GM21360 (cell line): ENCODE results near the gene NFATC1.

Experiments used
- ATAC-seq: cut with Tn5 transposase; IDR thresholded peaks from one replicate; pipeline ENCODE4 v1.9.1; 2021; ENCODE audit warnings: mild to moderate bottlenecking, moderate library complexity; ENCODE audit not compliant: unreplicated experiment

The NFATC1 gene

DNA sequence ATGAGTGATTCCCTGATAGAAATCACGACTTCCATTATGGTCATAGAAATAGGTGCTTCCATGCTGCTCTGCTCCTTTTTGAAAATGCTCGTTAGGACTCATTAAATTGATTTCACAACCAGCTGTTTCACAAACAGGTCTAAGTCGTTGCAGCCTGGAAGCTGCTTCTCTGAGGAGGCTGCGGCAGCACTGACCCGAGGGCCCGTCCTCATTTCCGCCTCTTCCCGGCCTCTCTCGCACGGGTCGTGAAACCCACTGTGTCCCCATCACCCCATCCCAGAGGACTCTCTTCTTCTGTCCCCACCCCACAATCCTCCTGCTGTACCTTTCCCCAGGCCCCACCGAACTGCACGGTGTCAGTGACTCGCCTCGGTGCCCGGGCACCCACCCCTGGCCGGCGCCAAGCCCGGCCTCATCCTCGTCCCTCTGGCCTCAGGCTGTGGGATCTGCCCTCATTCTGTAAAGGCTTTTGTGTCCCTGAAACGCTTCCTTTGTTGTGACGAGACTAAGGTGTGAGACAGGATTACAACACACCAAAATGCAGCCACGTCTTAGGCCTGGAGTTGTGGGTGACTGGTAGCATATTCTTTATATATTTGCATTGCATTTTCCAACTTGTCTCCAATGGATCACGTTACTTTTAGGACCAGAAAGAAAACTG is 171.2 kb downstream of the NFATC1 start:
- ATAC-seq: no peak

DNA sequence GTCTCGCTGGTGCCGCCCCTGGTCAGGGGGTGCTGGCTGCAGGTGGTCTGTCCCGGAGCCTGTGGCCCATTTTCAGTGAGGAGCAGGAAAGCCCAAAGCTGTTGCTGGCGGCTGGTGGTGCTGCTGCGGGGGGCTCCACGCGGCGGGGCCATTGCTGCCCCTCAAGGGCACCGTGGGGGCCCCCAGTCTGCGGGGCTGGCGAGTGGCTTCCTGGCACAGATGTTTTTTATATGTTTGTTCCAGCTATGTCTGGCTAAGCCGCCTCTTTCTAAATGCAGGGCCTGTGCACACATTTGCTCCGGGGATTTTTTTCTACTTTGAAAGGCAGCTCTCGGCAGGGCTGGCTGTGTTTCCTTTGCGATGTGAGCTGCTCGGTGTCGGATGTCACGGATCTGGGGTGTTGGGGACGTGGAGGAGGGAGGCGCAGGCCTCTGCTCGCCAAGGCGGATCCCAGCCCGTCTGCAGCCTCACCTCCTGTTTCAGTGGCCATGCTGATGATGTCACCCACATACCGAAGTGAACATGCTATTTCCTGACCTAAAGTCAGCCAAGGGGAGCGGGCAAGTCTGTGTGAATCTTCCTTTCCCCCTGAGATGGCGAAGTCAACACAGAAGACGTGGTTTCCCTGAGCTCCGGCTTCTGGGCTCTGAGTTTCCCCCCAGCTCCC is 171.9 kb downstream of the NFATC1 start:
- no peak for ATAC-seq

DNA sequence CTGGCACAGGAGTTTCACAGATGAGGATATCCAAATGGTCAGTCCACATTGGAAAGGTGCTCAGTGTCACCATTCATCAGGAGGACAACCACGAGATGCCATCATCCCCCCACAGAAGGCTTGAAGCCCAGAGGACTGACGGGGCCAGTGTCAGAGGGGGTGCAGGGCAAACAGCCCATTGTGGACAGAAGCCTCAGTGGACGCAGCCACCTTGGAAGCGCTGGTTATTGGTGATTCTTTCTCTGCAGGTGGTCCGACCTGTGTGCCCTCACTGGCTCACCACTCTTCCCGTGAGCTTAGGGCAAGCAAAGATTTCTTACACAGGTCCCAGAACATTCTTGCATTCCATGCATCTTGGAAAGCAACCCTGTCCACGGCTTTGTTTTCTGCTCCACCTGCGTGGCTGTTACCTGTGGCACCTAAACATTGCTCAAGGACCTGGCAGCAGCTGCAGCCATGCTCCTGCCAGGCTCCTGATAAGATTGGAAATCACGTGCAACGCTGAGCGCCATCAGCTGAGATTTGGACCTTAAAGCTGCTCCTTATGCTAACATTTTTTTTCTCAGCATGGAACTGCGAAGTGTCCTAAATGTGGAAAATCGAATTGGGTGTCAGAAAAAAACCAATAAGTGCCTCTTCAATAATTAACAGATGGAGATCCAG is 172.9 kb downstream of the NFATC1 start:
- ATAC-seq: no peak

DNA sequence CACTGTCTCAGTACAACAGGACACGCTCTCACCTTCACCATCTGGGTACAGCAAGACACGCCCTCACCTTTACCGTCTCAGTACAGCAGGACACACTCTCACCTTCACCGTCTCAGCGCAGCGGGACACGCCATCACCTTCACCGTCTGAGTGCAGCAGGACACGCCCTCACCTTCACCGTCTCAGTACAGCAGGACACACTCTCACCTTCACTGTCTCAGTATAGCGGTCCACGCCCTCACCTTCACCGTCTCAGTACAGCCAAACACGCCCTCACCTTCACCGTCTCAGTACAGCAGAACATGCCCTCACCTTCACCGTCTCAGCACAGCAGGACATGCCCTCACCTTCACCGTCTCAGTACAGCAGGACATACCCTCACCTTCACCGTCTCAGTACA is 174.0 kb downstream of the NFATC1 start:
- ATAC-seq: no peak

DNA sequence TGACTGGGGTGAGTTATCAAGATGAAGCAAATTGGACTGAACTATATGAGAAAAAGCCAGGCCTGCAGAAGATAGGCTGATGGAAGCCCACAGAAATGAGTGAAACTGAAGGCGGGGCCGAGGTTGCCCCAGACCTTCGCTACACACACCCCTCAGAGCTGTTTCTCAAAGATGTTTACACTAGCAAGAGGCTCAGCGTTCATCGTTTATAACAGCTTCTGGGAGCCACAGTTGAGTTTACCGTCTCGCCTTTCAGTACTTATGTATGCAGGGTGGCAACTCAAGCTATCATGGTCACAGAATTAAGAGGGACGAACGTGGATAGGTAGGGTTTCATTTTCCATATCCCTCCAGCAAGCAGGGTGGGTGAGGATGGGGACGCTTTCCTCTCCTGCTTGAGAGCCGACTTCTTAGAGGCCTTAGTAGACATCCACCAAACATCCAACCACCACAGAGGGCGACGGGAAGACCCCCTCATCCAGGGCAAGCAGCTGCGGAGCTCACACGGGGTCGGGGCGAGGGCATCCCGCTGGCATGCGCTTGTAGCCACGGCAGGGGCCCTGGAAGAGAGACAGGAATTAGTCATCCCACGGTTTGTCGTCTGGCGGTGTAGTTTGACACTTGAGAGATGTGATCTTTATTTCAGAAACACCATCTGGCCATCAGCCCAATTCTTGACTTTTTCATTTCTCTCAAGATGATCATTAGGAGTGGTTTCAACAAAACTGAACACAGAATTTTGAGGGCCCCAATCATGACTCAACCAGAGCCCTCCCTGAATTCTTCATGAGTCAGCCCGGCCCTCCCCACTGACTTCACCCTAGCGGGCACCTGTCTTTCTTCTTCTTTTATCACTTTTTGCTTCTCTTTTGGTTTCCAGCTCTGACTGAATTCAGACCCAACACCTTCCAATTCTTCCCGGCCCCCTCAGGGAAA is 174.8 kb downstream of the NFATC1 start:
- ATAC-seq: no peak

DNA sequence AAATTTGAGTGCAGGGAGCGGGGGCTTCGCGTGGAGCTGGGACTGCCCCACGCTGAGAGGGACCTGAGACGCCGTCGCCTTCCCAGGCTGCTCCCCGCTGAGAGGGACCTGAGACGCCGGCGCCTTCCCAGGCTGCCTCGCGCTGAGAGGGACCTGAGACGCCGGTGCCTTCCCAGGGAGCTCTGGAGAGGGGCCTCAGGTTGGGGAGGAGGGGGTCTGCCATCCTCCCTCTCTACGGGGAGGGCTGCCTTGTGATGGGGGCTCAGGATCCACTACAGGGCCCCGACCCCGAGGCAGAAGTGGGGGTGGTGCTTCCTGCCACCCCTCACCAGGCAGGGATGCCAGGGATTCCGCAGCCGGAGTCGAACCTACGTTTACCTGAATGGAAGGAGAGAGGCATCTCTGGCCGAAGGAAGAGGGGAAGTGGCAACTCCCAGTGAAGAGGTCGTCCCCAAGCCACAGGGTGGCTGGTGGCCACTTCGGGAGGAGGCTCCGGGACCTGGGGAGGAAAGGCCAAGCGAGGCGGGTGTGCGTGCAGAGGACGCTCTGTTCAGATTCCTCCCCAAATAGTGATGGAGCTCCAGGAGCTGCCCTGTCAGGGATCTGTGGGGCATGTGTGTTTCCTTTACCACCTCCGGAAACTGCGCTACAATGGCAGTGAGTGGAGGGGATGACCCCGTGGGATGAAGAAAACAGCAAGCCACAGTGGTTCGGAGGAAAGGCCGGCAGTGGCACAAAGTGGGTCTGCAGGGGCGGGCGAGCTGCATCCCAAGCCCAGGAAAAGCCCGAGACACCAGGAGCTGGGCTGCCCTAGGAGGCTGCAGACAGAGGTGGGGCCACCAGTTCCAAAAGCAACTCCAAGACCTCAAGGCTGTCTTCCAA is 175.7 kb downstream of the NFATC1 start:
- no peak for ATAC-seq

DNA sequence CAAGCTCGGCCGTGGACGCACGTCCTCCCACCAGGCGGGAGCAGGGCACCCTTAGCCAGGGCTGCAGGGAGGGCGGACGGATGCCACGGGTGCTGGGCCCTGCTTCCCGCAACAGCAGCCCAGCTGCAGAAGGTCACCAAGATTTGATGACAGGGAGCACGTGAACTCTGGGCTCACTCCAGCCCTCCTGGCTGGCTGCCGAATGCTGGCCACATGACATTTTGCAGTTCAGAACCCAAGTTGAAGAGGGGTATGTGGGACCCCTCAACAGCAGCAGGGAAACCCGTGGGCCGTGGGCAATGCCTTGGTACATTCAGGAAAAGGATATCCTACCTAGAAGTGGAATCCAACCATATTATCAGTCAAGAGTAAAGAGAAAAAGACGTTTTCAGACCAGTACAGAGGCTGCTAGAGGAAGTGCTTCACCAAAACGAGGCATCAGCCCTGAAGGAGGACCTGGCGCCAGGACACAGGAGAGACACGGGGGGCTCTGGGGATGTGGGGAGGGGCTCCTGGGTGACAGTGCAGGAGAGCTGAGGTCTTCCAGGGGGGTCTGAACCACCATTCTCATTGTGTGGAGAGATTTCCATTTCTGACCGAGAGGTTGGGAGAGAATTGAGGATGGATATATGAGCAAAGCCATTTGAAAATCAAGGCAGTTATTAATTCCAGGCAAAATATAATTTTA is 176.5 kb downstream of the NFATC1 start:
- no peak for ATAC-seq

DNA sequence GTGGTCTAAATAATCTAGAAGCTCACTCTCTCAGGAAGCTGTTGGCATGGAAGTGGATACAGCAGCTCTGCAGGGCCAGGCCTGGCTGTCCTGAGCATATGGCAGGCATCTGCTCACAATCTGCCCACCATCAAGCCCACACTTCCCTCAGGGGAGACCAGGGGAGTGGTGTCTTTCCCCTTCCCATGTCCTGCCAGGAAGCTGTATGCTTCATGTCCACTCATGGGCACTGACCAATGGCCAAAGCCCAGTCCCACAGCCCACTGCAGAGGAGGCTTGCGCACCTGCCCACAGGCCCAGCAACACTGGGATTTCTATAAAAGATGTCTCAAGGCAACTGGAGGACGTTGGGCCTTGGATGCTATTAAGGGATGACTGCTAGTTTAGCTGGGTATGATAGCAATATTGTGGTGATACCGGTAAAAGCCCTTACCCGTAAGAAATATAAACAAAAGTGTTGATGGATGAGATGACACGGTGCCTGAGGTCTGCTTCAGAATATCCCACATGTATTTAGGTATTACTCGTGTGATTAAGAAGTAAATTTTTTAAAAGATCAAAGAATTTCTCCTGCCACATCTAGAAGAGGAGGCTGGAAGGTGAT is 177.2 kb downstream of the NFATC1 start:
- no peak for ATAC-seq

DNA sequence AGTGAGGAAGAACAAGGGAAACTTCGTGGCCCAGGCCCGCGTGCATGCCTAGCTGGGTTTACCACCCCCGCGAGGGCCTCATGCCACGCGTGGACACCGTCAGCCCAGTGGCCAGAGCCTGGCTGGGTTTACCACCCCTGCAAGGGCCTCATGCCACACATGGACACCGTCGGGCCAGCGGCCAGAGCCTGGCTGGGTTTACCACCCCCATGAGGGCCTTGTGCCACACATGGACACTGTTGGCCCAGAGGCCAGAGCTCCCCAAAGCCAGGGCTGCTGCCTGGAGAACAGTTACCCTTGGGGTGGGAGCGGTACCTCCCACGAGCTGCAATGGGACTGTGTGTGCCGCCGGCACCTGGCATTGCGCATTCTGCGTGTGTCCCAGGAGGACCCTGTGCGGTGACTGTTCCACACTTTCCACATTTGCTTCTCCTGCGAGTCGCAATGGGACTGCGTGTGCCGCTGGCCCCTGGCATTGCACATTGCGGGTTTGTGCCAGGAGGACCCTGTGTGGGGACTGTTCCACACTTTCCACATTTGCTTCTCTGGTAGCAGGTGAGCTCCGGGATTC is 178.3 kb downstream of the NFATC1 start:
- no peak for ATAC-seq

DNA sequence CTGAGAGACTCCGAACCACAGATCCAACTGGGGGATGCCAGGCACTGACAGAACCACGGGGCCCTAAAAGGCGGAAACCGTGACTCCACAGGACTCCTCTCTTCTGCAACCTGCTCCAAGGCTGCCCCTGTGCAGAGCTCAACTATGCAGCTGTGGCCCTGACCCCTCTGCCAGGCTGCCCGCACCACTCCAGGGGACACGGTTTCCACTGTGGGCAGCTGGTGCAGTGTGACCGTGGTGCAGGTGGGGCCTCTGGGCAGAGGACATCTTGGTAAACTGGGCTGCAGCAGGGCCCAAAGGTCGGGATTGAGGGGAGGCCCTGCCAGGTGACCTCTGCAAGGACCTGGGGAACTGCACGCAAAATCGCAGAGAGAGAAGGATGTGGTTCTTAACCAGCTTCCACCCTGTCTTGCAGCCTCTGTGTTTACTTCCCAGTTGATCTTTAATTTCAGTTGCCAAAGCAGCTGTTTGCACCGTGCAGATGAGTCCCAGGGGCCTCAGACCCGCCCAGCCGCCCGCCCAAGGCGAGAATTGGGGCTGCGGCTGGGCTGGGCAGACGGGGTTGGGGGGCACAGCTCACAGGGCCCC is 179.3 kb downstream of the NFATC1 start:
- no peak for ATAC-seq

DNA sequence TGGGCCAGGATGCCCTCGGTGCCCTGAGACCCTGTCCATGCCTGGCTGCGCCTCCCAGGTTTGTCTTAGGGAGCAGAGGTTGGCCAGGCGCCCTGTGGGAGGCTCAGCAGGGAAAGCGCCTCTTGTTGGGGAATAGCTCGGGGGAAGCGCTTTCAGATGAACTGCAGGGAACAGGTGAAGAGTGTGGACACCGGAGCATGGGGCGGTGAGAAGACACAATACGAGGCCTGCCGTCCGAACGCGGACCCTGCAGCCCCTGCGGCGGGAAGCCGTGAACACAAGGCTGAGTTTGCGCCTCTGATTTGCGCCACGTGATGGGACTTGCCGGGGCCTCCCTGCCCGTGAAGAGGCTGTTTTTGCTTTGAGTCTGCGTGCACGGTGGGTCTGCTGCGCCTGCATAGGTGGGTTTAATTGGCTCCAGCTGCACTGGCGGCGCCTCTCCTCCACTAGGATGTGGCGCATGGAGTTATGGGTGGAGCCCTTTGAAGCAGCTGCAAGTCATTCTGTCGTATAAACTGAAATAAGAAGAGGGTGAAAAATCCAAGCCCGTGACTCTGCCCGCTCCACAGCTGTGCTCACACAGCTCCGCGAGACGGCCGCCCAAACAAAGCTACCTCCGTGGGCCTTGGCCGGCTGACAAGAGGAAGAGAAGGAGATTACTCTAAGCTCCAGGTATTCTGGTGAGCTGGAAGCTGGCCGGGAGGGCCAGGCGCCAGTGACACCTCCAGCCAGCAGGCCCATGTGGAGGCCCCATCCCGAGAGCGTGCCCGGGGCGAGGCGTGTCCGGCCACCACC is 180.4 kb downstream of the NFATC1 start:
- no peak for ATAC-seq

DNA sequence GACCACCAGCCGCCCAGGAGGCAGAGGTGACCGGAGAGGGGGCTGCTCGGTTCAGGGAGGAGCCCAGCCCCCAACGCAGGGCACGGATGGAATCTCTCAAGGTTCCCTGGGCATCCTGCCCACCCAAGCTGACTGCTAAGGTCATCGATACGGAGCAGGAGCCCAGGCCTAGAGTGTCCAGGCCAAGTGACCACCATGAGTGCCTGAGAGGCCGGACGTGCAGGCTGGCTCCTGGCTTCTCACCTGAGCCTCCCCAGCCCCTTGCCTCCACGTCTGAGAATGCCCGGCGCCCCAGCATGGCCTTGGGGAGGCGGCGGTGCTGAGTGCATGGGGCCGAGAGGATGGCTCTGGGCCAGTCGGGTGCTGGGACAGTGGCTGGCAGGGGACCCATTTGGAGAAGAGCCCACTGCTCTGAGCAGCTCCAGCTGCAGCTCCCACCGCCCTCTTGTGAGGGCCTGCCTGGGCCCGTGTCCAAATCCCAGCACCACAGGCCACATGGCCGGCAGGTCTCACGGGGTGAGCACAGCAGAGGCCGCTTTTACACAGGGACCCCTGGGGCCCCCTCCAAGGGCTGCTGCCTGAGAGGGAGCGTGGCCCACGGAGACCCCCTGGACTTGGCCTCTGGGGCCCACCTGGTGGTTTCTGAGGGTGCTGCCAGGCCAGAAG is 181.1 kb downstream of the NFATC1 start:
- no peak for ATAC-seq

DNA sequence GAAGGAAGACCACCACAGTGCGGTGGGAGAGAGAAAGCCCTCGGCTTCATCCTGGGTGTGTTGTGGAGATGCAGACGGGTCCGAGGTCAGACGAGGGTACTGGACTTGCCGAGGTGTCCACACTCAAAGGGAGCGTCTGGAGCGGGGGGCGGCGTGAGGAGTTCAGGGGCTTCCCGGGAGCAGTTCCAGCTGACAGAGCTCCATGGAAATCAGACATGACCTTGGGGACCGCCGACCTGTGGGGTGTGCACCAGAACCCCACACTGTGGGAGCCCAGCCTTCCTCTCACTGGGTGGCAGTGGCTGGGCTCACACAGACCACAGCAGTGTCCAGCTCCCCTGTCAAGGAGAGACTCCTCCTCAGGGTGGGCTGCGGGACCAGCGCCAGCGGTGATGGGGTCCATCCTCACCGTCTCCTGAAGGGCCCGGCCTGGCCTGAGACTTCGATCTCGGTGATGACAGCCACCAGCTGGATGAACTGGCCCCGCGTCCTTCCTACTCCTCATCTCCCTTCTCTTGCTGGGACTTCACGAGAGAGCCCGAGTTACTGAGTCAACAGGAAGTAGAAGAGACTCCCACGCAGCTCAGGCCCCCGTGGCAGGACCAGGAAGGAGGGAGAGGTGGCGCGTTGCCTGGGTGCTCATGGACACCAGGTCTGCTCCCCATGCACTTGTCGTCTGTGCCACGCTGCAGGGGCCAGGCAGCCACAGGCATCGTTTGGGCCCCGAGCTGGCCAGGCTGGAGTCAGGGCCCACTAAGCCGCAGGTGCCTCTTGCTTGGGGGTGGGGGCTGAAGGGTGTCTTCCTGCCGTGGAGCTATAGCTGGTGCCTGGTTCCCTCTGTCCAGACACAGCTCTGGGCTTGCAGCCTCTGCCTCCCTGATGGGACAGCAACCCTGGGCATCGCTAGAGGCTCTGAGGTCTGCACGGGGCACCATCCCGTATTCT is 182.0 kb downstream of the NFATC1 start:
- ATAC-seq: no peak

DNA sequence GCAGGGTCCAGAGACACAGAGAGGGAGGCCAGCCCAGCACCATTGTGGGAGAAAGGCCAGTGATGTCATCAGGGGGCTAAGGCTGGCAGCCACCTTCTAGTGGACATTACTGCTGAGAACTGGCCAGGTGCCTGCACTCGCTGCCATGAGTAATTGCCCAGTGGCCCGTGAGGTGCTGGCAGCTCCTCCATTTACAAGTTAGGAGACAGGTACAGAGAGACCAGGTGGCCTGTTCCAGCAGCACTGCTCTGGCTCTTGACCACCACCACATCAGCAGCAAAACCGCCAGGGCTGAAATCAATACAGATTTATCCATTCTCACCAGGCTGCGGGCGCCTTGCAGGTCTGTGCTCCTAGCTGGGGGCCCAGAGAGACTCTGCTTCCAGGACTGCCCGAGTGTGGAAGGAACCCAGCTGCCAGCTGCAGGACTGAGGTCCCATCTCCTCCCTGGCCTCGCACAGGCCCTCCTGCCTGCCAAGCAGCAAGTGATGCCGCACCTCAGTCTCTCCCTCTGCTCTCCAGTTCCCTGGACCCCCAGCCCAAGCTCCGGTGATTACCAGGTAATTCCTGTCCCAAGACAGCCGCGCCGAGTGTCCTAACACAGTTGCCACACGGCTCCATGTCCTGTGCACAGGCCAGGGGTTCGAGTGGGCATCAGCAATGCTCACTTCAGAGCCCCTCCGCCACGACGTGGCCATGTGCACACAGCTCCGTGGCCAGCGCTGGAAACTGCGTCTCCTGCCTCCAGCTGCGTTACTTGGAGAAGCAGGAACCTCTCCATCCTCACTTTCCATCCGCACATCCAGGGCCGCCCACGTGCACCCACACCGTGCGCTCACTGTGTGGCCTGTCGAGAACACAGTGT is 182.9 kb downstream of the NFATC1 start:
- ATAC-seq: no peak
